HCT116 (cell line): ENCODE measurements around the gene ICE1. TPM values are rescaled to one million over a fixed set of nuclear protein-coding genes. Genes with fewer than 3 reads are reported as not detected.

ENCODE experiments used
- ATAC-seq: fragments of 200-7000 bp; cut with Tn5 transposase; 2 replicates; pipeline ENCODE4 v1.9.1; 2020; ENCODE audit warnings: mild to moderate bottlenecking, moderate library complexity
- BruUV-seq: library from RNA; stranded (reverse); fragments of 400-500 nt; replicated peaks from 2 replicates; lab custom pipeline; 2021; lab: Mats Ljungman, UMichigan
- CTCF ChIA-PET: fragments of 300-600 bp; sonication (Branson Sonifier 250); formaldehyde crosslinking; loops from one replicate; lab custom pipeline; 2021; ENCODE audit warnings: antibody characterized with exemption; lab: Charles Lee
- POLR2A ChIA-PET: fragments of 300-600, 350-600 bp; sonication (Branson Sonifier 250); formaldehyde crosslinking; loops from one replicate; lab custom pipeline; 2021; ENCODE audit warnings: antibody characterized with exemption; lab: Charles Lee
- RAD21 ChIA-PET, 2 experiments: fragments of 300-600 bp; sonication (Branson Sonifier 250); formaldehyde crosslinking; loops; one replicate each; lab custom pipeline; 2023; ENCODE audit warnings: low total read pairs in 2 of 2; ENCODE audit not compliant: uncharacterized antibody in 2 of 2, unreplicated experiment in 2 of 2, low non-redundant PET in 1 of 2; lab: Charles Lee
- DNase-seq: peaks from one replicate; pipeline ENCODE4 v3.0.0-alpha.2; 2010; ENCODE audit warnings: low read depth, low spot score
- H2AFZ ChIP-seq: fragments of 200-600 bp; shearing (Covaris generic), sonication (generic); 2 replicates; pipeline ENCODE4 v1.6.1; 2017; ENCODE audit warnings: low read depth, mixed run types, mixed read lengths, antibody characterized with exemption, low read length; ENCODE audit not compliant: poor library complexity, severe bottlenecking
- H3K27ac ChIP-seq: 2 replicates; pipeline ENCODE4 v1.5.1; 2012; ENCODE audit warnings: low read depth, low read length
- H3K27me3 ChIP-seq: fragments of 200-600 bp; sonication (generic); 2 replicates; pipeline ENCODE4 v1.6.1; 2016; ENCODE audit warnings: mixed run types, low read length, mixed read lengths; ENCODE audit not compliant: insufficient read depth
- H3K36me3 ChIP-seq, 2 experiments: fragments of 200-500 bp in 1 of 2; fragments of 200-600 bp in 1 of 2; sonication (Bioruptor generic) in 1 of 2; sonication (generic) in 1 of 2; 2 replicates each; pipeline versions ENCODE4 v1.5.1 to v1.6.1; 2014 to 2016; ENCODE audit warnings: low read length in 2 of 2, inconsistent platforms in 1 of 2, mixed read lengths in 1 of 2, mixed run types in 1 of 2; ENCODE audit not compliant: insufficient read depth in 2 of 2, control insufficient read depth in 1 of 2
- H3K4me1 ChIP-seq, 2 experiments: fragments of 200-600 bp in 1 of 2; sonication (generic) in 1 of 2; 2 replicates each; pipeline versions ENCODE4 v1.5.1 to v1.6.1; 2012 to 2017; ENCODE audit warnings: low read length in 2 of 2, inconsistent platforms in 1 of 2, mild to moderate bottlenecking in 1 of 2, mixed read lengths in 1 of 2, mixed run types in 1 of 2, moderate library complexity in 1 of 2; ENCODE audit not compliant: insufficient read depth in 2 of 2, control insufficient read depth in 1 of 2
- H3K4me2 ChIP-seq: fragments of 200-600 bp; sonication (generic); 2 replicates; pipeline ENCODE4 v1.6.1; 2017; ENCODE audit warnings: mixed run types, low read length, mixed read lengths
- H3K4me3 ChIP-seq, 2 experiments: fragments of 200-600 bp in 1 of 2; sonication (generic) in 1 of 2; replicated peaks in 1 of 2; 2 replicates each; pipeline ENCODE4 v1.5.1; 2011 to 2016; ENCODE audit warnings: low read length in 2 of 2, control low read depth in 1 of 2, low read depth in 1 of 2, mild to moderate bottlenecking in 1 of 2, mixed read lengths in 1 of 2, mixed run types in 1 of 2
- H3K79me2 ChIP-seq: fragments of 200-600 bp; sonication (generic); 2 replicates; pipeline ENCODE4 v1.6.1; 2017; ENCODE audit warnings: mild to moderate bottlenecking, mixed run types, low read length, moderate library complexity, mixed read lengths; ENCODE audit not compliant: insufficient read depth
- H3K9ac ChIP-seq: fragments of 200-600 bp; sonication (generic); 2 replicates; pipeline ENCODE4 v1.6.1; 2016; ENCODE audit warnings: low read length, mixed read lengths
- H3K9me2 ChIP-seq: fragments of 200-600 bp; sonication (generic), shearing (Covaris generic); 2 replicates; pipeline ENCODE4 v1.6.1; 2017; ENCODE audit warnings: mixed run types, mild to moderate bottlenecking, moderate library complexity; ENCODE audit not compliant: insufficient read depth
- H3K9me3 ChIP-seq, 2 experiments: fragments of 200-500 bp in 1 of 2; fragments of 200-600 bp in 1 of 2; sonication (Bioruptor generic) in 1 of 2; sonication (generic) in 1 of 2; 2 replicates each; pipeline ENCODE4 v1.6.1; 2014 to 2017; ENCODE audit warnings: low read length in 2 of 2, mixed read lengths in 2 of 2, inconsistent platforms in 1 of 2, low read depth in 1 of 2, mild to moderate bottlenecking in 1 of 2, mixed run types in 1 of 2, moderate library complexity in 1 of 2; ENCODE audit not compliant: control insufficient read depth in 1 of 2, insufficient read depth in 1 of 2
- H4K20me1 ChIP-seq: fragments of 200-600 bp; sonication (generic), shearing (Covaris generic); 2 replicates; pipeline ENCODE4 v1.6.1; 2017; ENCODE audit warnings: mixed run types, mild to moderate bottlenecking, moderate library complexity; ENCODE audit not compliant: insufficient read depth
- CBX3 ChIP-seq: IDR thresholded peaks from 2 replicates; pipeline ENCODE4 v1.6.1; 2012; ENCODE audit warnings: low read depth
- CEBPB ChIP-seq: IDR thresholded peaks from 2 replicates; pipeline ENCODE4 v1.6.1; 2012; ENCODE audit warnings: low read depth
- ELF1 ChIP-seq: IDR thresholded peaks from 2 replicates; pipeline ENCODE4 v1.6.1; 2012; ENCODE audit warnings: low read depth, borderline replicate concordance
- EZH2phosphoT487 ChIP-seq: fragments of 200-600 bp; IDR thresholded peaks from 2 replicates; pipeline ENCODE4 v1.6.1; 2018; ENCODE audit warnings: antibody characterized with exemption, borderline replicate concordance
- FOSL1 ChIP-seq: IDR thresholded peaks from 2 replicates; pipeline ENCODE4 v1.6.1; 2012; ENCODE audit warnings: low read depth
- POLR2A ChIP-seq: IDR thresholded peaks from 2 replicates; pipeline ENCODE4 v1.7.0; 2011; ENCODE audit warnings: borderline replicate concordance; ENCODE audit not compliant: insufficient read depth, insufficient read length; ENCODE audit errors: extremely low read depth
- RAD21 ChIP-seq: IDR thresholded peaks from 2 replicates; pipeline ENCODE4 v1.6.1; 2012; ENCODE audit warnings: low read depth, mild to moderate bottlenecking
- TCF7L2 ChIP-seq: IDR thresholded peaks from 2 replicates; pipeline ENCODE4 v1.7.0; 2011; ENCODE audit warnings: borderline replicate concordance, inconsistent platforms; ENCODE audit not compliant: insufficient read depth, insufficient read length; ENCODE audit errors: extremely low read depth
- ZFX ChIP-seq: fragments of 450-650 bp; IDR thresholded peaks from 2 replicates; pipeline ENCODE4 v1.6.1; 2017
- ZNF274 ChIP-seq: fragments of 200-500 bp; sonication (Bioruptor generic); IDR thresholded peaks from 2 replicates; pipeline ENCODE4 v1.6.1; 2014; ENCODE audit warnings: mild to moderate bottlenecking, low read depth, low read length, inconsistent platforms
- intact Hi-C: fragments of 100-400 bp; cut with micrococcal nuclease; formaldehyde crosslinking; loops from 2 replicates; pipeline ENCODE4 v1.10.0; 2022
- total RNA-seq: library from RNA; stranded (reverse); gene quantifications from one replicate; pipeline ENCODE4 v1.2.1, GENCODE V29; 2021; ENCODE audit not compliant: unreplicated experiment
- TF ChIP-seq, protein P1 (sequence below): IDR thresholded peaks from 2 replicates; pipeline ENCODE4 v1.6.1; 2012; ENCODE audit warnings: low read depth
- TF ChIP-seq, protein P2 (sequence below): IDR thresholded peaks from 2 replicates; pipeline ENCODE4 v1.6.1; 2012
- TF ChIP-seq, protein P3 (sequence below): IDR thresholded peaks from 2 replicates; pipeline ENCODE4 v1.6.1; 2012
- TF ChIP-seq, protein P4 (sequence below), 3 experiments: fragments of 200-600 bp in 1 of 3; sonication (generic) in 1 of 3; IDR thresholded peaks in 2 of 3; conservative IDR thresholded peaks in 1 of 3; 2 replicates each; pipeline ENCODE4 v1.5.1; 2012 to 2017; ENCODE audit warnings: low read depth in 2 of 3, low read length in 2 of 3, antibody characterized with exemption in 1 of 3, borderline replicate concordance in 1 of 3, control low read depth in 1 of 3, mild to moderate bottlenecking in 1 of 3, mixed read lengths in 1 of 3, mixed run types in 1 of 3, moderate library complexity in 1 of 3; ENCODE audit not compliant: insufficient read depth in 1 of 3

The ICE1 gene
- total RNA-seq, 1 experiment from 2014 or later = 30.0 TPM

DNA sequence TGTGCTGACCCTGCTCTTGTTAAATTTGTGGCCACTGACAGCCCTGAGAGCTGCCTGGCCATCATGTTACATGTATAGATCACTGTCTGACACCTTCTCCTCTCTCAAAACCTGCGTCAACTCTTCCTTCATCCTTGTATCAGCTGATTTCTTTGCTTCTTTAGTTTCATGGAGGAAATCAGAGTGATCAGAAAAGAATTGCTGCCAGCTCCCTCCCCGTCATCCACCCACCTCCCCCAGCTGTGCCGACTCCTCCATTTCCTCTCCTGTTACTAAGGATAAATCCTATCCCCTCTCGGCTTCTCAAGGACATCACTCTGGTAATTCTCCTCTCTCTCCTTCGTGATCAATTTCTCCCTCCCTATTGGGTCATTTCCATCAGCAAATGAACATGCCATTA, 108.9 kb downstream of the ICE1 start:
- ChIA-PET CTCF (no interaction called here), RAD21 (no interaction called here), POLR2A (no interaction called here)
- Histone ChIP-seq H3K4me2 (no peak overlapping the region), H3K79me2 (no peaks in the 10 kb centered on the region), H2AFZ (no peak overlapping the region), H3K9me3 (no peaks in the 10 kb centered on the region), H3K4me1 (no peaks in the 10 kb centered on the region), H3K9me2 (no peaks in the 10 kb centered on the region), H4K20me1 (no peaks in the 10 kb centered on the region), H3K4me3 (no peak overlapping the region), H3K36me3 (no peaks in the 10 kb centered on the region), H3K9ac (no peak overlapping the region), H3K27me3 (peaks cover 20% of the 10 kb centered on the region), H3K27ac (no peak overlapping the region)
- ATAC-seq = no peak
- no TSS peak for BruUV-seq
- no peak for DNase-seq
- intact Hi-C loops = no loop called here
- no peak for TF ChIP-seq FOSL1
- TF ChIP-seq ZFX = no peak
- TF ChIP-seq, protein P1, sequence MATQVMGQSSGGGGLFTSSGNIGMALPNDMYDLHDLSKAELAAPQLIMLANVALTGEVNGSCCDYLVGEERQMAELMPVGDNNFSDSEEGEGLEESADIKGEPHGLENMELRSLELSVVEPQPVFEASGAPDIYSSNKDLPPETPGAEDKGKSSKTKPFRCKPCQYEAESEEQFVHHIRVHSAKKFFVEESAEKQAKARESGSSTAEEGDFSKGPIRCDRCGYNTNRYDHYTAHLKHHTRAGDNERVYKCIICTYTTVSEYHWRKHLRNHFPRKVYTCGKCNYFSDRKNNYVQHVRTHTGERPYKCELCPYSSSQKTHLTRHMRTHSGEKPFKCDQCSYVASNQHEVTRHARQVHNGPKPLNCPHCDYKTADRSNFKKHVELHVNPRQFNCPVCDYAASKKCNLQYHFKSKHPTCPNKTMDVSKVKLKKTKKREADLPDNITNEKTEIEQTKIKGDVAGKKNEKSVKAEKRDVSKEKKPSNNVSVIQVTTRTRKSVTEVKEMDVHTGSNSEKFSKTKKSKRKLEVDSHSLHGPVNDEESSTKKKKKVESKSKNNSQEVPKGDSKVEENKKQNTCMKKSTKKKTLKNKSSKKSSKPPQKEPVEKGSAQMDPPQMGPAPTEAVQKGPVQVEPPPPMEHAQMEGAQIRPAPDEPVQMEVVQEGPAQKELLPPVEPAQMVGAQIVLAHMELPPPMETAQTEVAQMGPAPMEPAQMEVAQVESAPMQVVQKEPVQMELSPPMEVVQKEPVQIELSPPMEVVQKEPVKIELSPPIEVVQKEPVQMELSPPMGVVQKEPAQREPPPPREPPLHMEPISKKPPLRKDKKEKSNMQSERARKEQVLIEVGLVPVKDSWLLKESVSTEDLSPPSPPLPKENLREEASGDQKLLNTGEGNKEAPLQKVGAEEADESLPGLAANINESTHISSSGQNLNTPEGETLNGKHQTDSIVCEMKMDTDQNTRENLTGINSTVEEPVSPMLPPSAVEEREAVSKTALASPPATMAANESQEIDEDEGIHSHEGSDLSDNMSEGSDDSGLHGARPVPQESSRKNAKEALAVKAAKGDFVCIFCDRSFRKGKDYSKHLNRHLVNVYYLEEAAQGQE = no peak
- no peak for TF ChIP-seq CEBPB
- no peak for TF ChIP-seq TCF7L2
- no peak for TF ChIP-seq RAD21
- TF ChIP-seq, protein P2, sequence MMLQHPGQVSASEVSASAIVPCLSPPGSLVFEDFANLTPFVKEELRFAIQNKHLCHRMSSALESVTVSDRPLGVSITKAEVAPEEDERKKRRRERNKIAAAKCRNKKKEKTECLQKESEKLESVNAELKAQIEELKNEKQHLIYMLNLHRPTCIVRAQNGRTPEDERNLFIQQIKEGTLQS = no peak
- no peak for TF ChIP-seq EZH2phosphoT487
- no peak for TF ChIP-seq POLR2A
- no peak for TF ChIP-seq ELF1
- TF ChIP-seq, protein P3, sequence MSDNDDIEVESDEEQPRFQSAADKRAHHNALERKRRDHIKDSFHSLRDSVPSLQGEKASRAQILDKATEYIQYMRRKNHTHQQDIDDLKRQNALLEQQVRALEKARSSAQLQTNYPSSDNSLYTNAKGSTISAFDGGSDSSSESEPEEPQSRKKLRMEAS = no peak
- TF ChIP-seq ZNF274 = no peak
- TF ChIP-seq, protein P4, sequence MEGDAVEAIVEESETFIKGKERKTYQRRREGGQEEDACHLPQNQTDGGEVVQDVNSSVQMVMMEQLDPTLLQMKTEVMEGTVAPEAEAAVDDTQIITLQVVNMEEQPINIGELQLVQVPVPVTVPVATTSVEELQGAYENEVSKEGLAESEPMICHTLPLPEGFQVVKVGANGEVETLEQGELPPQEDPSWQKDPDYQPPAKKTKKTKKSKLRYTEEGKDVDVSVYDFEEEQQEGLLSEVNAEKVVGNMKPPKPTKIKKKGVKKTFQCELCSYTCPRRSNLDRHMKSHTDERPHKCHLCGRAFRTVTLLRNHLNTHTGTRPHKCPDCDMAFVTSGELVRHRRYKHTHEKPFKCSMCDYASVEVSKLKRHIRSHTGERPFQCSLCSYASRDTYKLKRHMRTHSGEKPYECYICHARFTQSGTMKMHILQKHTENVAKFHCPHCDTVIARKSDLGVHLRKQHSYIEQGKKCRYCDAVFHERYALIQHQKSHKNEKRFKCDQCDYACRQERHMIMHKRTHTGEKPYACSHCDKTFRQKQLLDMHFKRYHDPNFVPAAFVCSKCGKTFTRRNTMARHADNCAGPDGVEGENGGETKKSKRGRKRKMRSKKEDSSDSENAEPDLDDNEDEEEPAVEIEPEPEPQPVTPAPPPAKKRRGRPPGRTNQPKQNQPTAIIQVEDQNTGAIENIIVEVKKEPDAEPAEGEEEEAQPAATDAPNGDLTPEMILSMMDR (IDR thresholded peaks at IDR 0.05 in 2 of 3, conservative IDR thresholded peaks at IDR 0.05 in 1 of 3; ENCODE audit: borderline replicate concordance in 1 of 3, insufficient read depth in 1 of 3, low read depth in 2 of 3, low read length in 2 of 3) = no peak
- TF ChIP-seq CBX3 = no peak
